GM13977 (cell line): ENCODE measurements around the gene KRTAP4-1.
"Not testable (repeated sequence)": the region's sequence is repeated elsewhere in the genome, so short reads cannot be mapped to it uniquely, and the experiment has no call there.

ENCODE experiments used
- DNase-seq: peaks from one replicate; pipeline ENCODE4 v3.0.0; 2012; ENCODE audit warnings: low spot score
- in situ Hi-C: fragments of 300-500 bp; cut with MboI; formaldehyde crosslinking; loops from one replicate; pipeline ENCODE4 v1.12.0; 2022; ENCODE audit warnings: low sequenced_read_pairs, low pct_unique_long_range_greater_than_20kb, mixed read lengths, inconsistent platforms; ENCODE audit not compliant: unreplicated experiment
- TF ChIP-seq, protein P1 (sequence below): IDR thresholded peaks from 2 replicates; pipeline ENCODE4 v1.5.1; 2012; ENCODE audit warnings: mild to moderate bottlenecking, control low read depth; ENCODE audit not compliant: insufficient read depth; ENCODE audit errors: extremely low read depth, missing control alignments

The KRTAP4-1 gene

GRCh38 chr17:41171886-41172285 is 12.8 kb downstream of the KRTAP4-1 start:
- in situ Hi-C loops = no loop called here
- DNase-seq = no peak
- TF ChIP-seq, protein P1, sequence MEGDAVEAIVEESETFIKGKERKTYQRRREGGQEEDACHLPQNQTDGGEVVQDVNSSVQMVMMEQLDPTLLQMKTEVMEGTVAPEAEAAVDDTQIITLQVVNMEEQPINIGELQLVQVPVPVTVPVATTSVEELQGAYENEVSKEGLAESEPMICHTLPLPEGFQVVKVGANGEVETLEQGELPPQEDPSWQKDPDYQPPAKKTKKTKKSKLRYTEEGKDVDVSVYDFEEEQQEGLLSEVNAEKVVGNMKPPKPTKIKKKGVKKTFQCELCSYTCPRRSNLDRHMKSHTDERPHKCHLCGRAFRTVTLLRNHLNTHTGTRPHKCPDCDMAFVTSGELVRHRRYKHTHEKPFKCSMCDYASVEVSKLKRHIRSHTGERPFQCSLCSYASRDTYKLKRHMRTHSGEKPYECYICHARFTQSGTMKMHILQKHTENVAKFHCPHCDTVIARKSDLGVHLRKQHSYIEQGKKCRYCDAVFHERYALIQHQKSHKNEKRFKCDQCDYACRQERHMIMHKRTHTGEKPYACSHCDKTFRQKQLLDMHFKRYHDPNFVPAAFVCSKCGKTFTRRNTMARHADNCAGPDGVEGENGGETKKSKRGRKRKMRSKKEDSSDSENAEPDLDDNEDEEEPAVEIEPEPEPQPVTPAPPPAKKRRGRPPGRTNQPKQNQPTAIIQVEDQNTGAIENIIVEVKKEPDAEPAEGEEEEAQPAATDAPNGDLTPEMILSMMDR = no peak

DNA sequence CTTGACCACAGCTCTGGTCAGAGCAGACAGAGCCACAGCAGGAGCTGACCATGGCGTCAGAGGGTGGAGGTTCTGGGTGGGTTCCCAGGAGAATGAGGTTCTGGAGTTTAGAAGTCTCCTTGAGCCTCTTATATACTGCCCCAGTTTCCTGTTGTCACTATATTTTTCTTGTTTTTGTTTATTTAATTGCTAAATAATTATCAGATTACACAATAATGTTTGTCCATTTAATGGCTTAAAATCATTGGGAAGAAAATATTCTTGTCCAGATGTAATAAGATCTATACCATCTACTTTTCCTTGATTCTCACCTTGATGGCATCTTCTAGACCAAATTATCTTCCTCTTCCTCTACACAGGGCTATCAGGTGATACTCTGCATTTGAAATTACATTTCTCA is 16.6 kb downstream of the KRTAP4-1 start, which contains the start of gene KRTAP4-3:
KRTAP4-3 (minus strand) TSS at position 101 of the 400 bp plus-strand sequence; CDS start at position 52, 49 bp downstream.
- TF ChIP-seq, protein P1 = no peak
- no peak for DNase-seq
- in situ Hi-C loops = no loop called here

GRCh38 chr17:41167561-41167960 is 17.1 kb downstream of the KRTAP4-1 start:
- TF ChIP-seq, protein P1 = no peak
- no peak for DNase-seq
- in situ Hi-C loops = no loop called here

GRCh38 chr17:41163828-41164227 is 20.9 kb downstream of the KRTAP4-1 start:
- no peak for DNase-seq
- in situ Hi-C loops = no loop called here
- TF ChIP-seq, protein P1 = no peak

DNA sequence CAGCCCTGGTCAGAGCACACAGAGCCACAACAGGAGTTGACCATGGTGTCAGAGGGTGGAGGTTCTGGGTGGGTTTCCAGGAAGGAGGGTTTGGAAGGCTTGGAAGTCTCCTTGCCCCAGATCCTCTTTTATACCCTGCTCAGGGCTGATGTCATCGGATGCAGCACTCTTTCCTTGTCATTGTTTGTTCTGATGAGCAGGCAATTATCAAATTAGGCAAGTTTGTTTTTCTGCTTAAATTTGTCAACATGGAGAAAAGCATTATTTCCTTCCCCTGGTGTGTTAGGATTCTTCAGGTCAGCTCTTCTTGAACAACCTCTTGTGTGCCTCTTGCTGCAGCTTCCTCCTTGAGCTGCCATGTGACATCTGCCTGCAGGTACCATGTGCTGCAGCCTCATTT is 24.1 kb downstream of the KRTAP4-1 start, which contains the start of gene KRTAP4-4:
KRTAP4-4 (minus strand) TSS at position 101 of the 400 bp plus-strand sequence; CDS start at position 44, 57 bp downstream.
- TF ChIP-seq, protein P1 = no peak
- DNase-seq = no peak
- in situ Hi-C loops = no loop called here

- DNase-seq, in situ Hi-C loops: not testable (repeated sequence)
Observed at GRCh38 chr17:41160190-41160589, 24.5 kb downstream of the KRTAP4-1 start.

GRCh38 chr17:41153856-41154255 is 30.9 kb downstream of the KRTAP4-1 start:
- TF ChIP-seq, protein P1 = no peak
- in situ Hi-C loops = no loop called here
- no peak for DNase-seq
